H9 (cell line): ENCODE measurements around the gene GINM1. TPM values are rescaled to one million over a fixed set of nuclear protein-coding genes. Genes with fewer than 3 reads are reported as not detected.

ENCODE experiments used
- DNase-seq: peaks from one replicate; pipeline ENCODE4 v3.0.0-alpha.2; 2017
- H2AFZ ChIP-seq: one replicate; pipeline ENCODE4 v1.6.1; 2013; ENCODE audit warnings: mild to moderate bottlenecking, low read length, control low read depth, moderate library complexity
- H2AK5ac ChIP-seq: 2 replicates; pipeline ENCODE4 v1.6.1; 2013; ENCODE audit warnings: low read length, control low read depth, mixed read lengths; ENCODE audit not compliant: insufficient read length
- H2BK120ac ChIP-seq: one replicate; pipeline ENCODE4 v1.6.1; 2013; ENCODE audit warnings: low read depth, mild to moderate bottlenecking, low read length, control low read depth, inconsistent platforms; ENCODE audit not compliant: poor library complexity, severe bottlenecking
- H2BK12ac ChIP-seq: 2 replicates; pipeline ENCODE4 v1.6.1; 2013; ENCODE audit warnings: low read length, control low read depth, mixed read lengths, low read depth; ENCODE audit not compliant: insufficient read length
- H2BK15ac ChIP-seq: 2 replicates; pipeline ENCODE4 v1.6.1; 2013; ENCODE audit warnings: low read depth, low read length, control low read depth
- H2BK20ac ChIP-seq: one replicate; pipeline ENCODE4 v1.6.1; 2013; ENCODE audit warnings: low read depth, mild to moderate bottlenecking, low read length, control low read depth, inconsistent platforms; ENCODE audit not compliant: poor library complexity, severe bottlenecking
- H2BK5ac ChIP-seq: 2 replicates; pipeline ENCODE4 v1.6.1; 2013; ENCODE audit warnings: low read length, control low read depth, mixed read lengths; ENCODE audit not compliant: insufficient read length
- H3K14ac ChIP-seq: 2 replicates; pipeline ENCODE4 v1.6.1; 2013; ENCODE audit warnings: low read length, control low read depth; ENCODE audit not compliant: insufficient read depth
- H3K18ac ChIP-seq: 2 replicates; pipeline ENCODE4 v1.6.1; 2013; ENCODE audit warnings: low read depth, mild to moderate bottlenecking, mixed read lengths, low read length, control low read depth; ENCODE audit not compliant: insufficient read length
- H3K23ac ChIP-seq: 2 replicates; pipeline ENCODE4 v1.6.1; 2013; ENCODE audit warnings: low read length, control low read depth, mixed read lengths, low read depth; ENCODE audit not compliant: insufficient read length
- H3K23me2 ChIP-seq: 2 replicates; pipeline ENCODE4 v1.6.1; 2013; ENCODE audit warnings: low read depth, mild to moderate bottlenecking, mixed read lengths, low read length, control low read depth; ENCODE audit not compliant: insufficient read length, poor library complexity, severe bottlenecking
- H3K27ac ChIP-seq: 2 replicates; pipeline ENCODE4 v1.5.1; 2013; ENCODE audit warnings: low read length, control low read depth, mixed read lengths, low read depth; ENCODE audit not compliant: insufficient read length
- H3K27me3 ChIP-seq: 2 replicates; pipeline ENCODE4 v1.6.1; 2013; ENCODE audit warnings: low read length, control low read depth, inconsistent platforms; ENCODE audit not compliant: insufficient read depth
- H3K4ac ChIP-seq: 2 replicates; pipeline ENCODE4 v1.6.1; 2013; ENCODE audit warnings: low read depth, mild to moderate bottlenecking, control low read depth, inconsistent platforms, low read length, moderate library complexity
- H3K4me1 ChIP-seq: 2 replicates; pipeline ENCODE4 v1.6.1; 2013; ENCODE audit warnings: low read length, control low read depth, inconsistent platforms; ENCODE audit not compliant: insufficient read depth
- H3K4me2 ChIP-seq: 2 replicates; pipeline ENCODE4 v1.6.1; 2013; ENCODE audit warnings: low read length, control low read depth, mixed read lengths; ENCODE audit not compliant: insufficient read length, insufficient read depth
- H3K56ac ChIP-seq: 2 replicates; pipeline ENCODE4 v1.6.1; 2013; ENCODE audit warnings: low read depth, mild to moderate bottlenecking, mixed read lengths, low read length, control low read depth; ENCODE audit not compliant: insufficient read length
- H3K79me1 ChIP-seq: 2 replicates; pipeline ENCODE4 v1.6.1; 2013; ENCODE audit warnings: low read depth, mild to moderate bottlenecking, moderate library complexity, low read length, control low read depth, inconsistent platforms; ENCODE audit not compliant: insufficient read depth, poor library complexity, severe bottlenecking
- H3K79me2 ChIP-seq: 2 replicates; pipeline ENCODE4 v1.6.1; 2013; ENCODE audit warnings: low read length, control low read depth, inconsistent platforms; ENCODE audit not compliant: insufficient read depth
- H3K9ac ChIP-seq: 2 replicates; pipeline ENCODE4 v1.6.1; 2013; ENCODE audit warnings: low read length, control low read depth, mixed read lengths; ENCODE audit not compliant: insufficient read length; ENCODE audit errors: extremely low read depth
- H3K9me3 ChIP-seq: one replicate; pipeline ENCODE4 v1.6.1; 2013; ENCODE audit warnings: low read depth, low read length, inconsistent platforms; ENCODE audit not compliant: control insufficient read depth
- H3T11ph ChIP-seq: one replicate; pipeline ENCODE4 v1.6.1; 2013; ENCODE audit warnings: mild to moderate bottlenecking, low read length, control low read depth, inconsistent platforms
- H4K20me1 ChIP-seq: one replicate; pipeline ENCODE4 v1.6.1; 2013; ENCODE audit not compliant: control insufficient read depth, insufficient read length, insufficient read depth
- H4K5ac ChIP-seq: 2 replicates; pipeline ENCODE4 v1.6.1; 2013; ENCODE audit warnings: low read depth, mild to moderate bottlenecking, mixed read lengths, low read length, control low read depth; ENCODE audit not compliant: insufficient read length
- H4K8ac ChIP-seq: replicated peaks from 2 replicates; pipeline ENCODE4 v1.6.1; 2013; ENCODE audit warnings: low read length, control low read depth, mixed read lengths, low read depth; ENCODE audit not compliant: insufficient read length
- H4K91ac ChIP-seq: 2 replicates; pipeline ENCODE4 v1.6.1; 2013; ENCODE audit warnings: low read depth, mild to moderate bottlenecking, moderate library complexity, mixed read lengths, low read length, control low read depth; ENCODE audit not compliant: insufficient read length
- H3K27ac Mint-ChIP-seq, 3 experiments: 2 replicates in 2 of 3; 3 replicates in 1 of 3; pipeline ENCODE4 v1.8.0; 2020 to 2021; ENCODE audit warnings: mixed read lengths in 3 of 3, mild to moderate bottlenecking in 1 of 3, moderate library complexity in 1 of 3
- H3K27me3 Mint-ChIP-seq: 2 replicates; pipeline ENCODE4 v1.8.0; 2021; ENCODE audit warnings: low read depth, mild to moderate bottlenecking, moderate library complexity, mixed read lengths
- H3K36me3 Mint-ChIP-seq, 3 experiments: 2 replicates in 2 of 3; 3 replicates in 1 of 3; pipeline ENCODE4 v1.8.0; 2020 to 2021; ENCODE audit warnings: low read depth in 3 of 3, mixed read lengths in 3 of 3; ENCODE audit not compliant: insufficient read depth in 1 of 3
- H3K4me1 Mint-ChIP-seq, 2 experiments: 2 replicates each; pipeline ENCODE4 v1.8.0; 2020; ENCODE audit warnings: mixed read lengths in 2 of 2
- H3K4me3 Mint-ChIP-seq, 2 experiments: 2 replicates in 1 of 2; 3 replicates in 1 of 2; pipeline ENCODE4 v1.8.0; 2020 to 2021; ENCODE audit warnings: mild to moderate bottlenecking in 2 of 2, mixed read lengths in 2 of 2, moderate library complexity in 1 of 2
- H3K9me3 Mint-ChIP-seq, 2 experiments: 2 replicates in 1 of 2; 3 replicates in 1 of 2; pipeline ENCODE4 v1.8.0; 2020; ENCODE audit warnings: mild to moderate bottlenecking in 2 of 2, mixed read lengths in 2 of 2, moderate library complexity in 1 of 2
- WGBS: extraction: QIAGEN DNeasy Blood & Tissue Kit; methylation state at CpG from one replicate; pipeline ENCODE4 v1.1.7; 2013; ENCODE audit warnings: missing lambda C conversion rate, low lambda C conversion rate, mixed read lengths; ENCODE audit not compliant: insufficient read length; ENCODE audit errors: extremely low coverage; 5-methylcytosine and 5-hydroxymethylcytosine counted together
- total RNA-seq: library from RNA; stranded (reverse); gene quantifications from 2 replicates; pipeline ENCODE4 v1.2.1, GENCODE V29; 2021
- TF ChIP-seq, protein P1 (sequence below): fragments of 200-600 bp; sonication (generic); conservative IDR thresholded peaks from 3 replicates; pipeline ENCODE4 v1.8.0; 2021; ENCODE audit warnings: antibody characterized with exemption, mild to moderate bottlenecking

The GINM1 gene
- total RNA-seq, 1 experiment from 2014 or later: 24.5 TPM

DNA sequence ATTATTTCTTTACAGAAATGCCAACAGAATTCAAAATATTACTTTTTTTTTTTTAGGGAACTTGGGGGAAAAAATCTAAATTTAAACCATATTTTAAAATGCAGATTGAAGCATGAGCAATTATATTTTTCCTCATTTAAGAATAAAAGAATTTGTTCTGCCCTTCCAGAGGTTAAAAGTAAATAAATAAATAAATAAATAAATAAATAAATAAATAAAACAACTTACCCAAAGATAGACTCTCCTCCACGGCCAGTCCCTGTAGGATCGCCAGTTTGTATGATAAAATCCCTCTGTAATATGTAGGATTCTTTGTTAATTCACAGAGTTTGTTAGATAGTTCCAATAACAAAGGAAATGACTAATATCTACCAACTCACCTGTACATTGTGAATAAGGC is 25.0 kb upstream of the GINM1 start:
- Histone ChIP-seq H3K4ac (no peak overlapping the region), H3K23ac (no peak overlapping the region), H3K27ac (no peak overlapping the region), H3K4me1 (no peaks in the 10 kb centered on the region), H2AFZ (no peak overlapping the region), H3K4me2 (no peak overlapping the region), H3K27me3 (no peaks in the 10 kb centered on the region), H2BK15ac (no peak overlapping the region), H4K20me1 (no peaks in the 10 kb centered on the region), H2AK5ac (no peak overlapping the region), H3K14ac (no peak overlapping the region), H2BK12ac (no peak overlapping the region), H2BK20ac (no peak overlapping the region), H2BK120ac (no peak overlapping the region), H4K5ac (no peak overlapping the region), H2BK5ac (no peak overlapping the region), H3K79me1 (peaks cover 7% of the 10 kb centered on the region), H3K79me2 (peaks cover 26% of the 10 kb centered on the region), H3K23me2 (peaks cover 8% of the 10 kb centered on the region), H3K56ac (no peak overlapping the region), H4K8ac (no peak overlapping the region), H3K9ac (no peak overlapping the region), H3K9me3 (no peaks in the 10 kb centered on the region), H3K18ac (no peak overlapping the region), H4K91ac (no peak overlapping the region), H3T11ph (no peak overlapping the region)
- H3K4me1 Mint-ChIP-seq: peaks cover 10 to 11% of the 10 kb centered on the region in 2 experiments
- H3K4me3 Mint-ChIP-seq: no peak overlapping the region
- no peaks in the 10 kb centered on the region; a peak in 1 of 5 replicates for H3K9me3 Mint-ChIP-seq
- no peaks in the 10 kb centered on the region for H3K27me3 Mint-ChIP-seq
- no peak overlapping the region for H3K27ac Mint-ChIP-seq
- WGBS: no CpG with 5 or more reads among the region's 2 CpGs
- peaks cover 19 to 41% (median 35%) of the 10 kb centered on the region in 3 experiments; a peak in 6 of 7 replicates for H3K36me3 Mint-ChIP-seq
- TF ChIP-seq, protein P1, sequence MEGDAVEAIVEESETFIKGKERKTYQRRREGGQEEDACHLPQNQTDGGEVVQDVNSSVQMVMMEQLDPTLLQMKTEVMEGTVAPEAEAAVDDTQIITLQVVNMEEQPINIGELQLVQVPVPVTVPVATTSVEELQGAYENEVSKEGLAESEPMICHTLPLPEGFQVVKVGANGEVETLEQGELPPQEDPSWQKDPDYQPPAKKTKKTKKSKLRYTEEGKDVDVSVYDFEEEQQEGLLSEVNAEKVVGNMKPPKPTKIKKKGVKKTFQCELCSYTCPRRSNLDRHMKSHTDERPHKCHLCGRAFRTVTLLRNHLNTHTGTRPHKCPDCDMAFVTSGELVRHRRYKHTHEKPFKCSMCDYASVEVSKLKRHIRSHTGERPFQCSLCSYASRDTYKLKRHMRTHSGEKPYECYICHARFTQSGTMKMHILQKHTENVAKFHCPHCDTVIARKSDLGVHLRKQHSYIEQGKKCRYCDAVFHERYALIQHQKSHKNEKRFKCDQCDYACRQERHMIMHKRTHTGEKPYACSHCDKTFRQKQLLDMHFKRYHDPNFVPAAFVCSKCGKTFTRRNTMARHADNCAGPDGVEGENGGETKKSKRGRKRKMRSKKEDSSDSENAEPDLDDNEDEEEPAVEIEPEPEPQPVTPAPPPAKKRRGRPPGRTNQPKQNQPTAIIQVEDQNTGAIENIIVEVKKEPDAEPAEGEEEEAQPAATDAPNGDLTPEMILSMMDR: no peak
- DNase-seq: no peak
